ENCODE data around the gene ANKRD13B. TPM values are rescaled to one million over a fixed set of nuclear protein-coding genes. Genes with fewer than 3 reads are reported as not detected.

ANKRD13B gene
- total RNA-seq, 3 donors from 2014 or later (not counting 1 experiment from before 2014, with no cell fraction given): 2.3 to 6.6 (median 4.0) TPM

GRCh38 chr17:29569245-29569950, 23.5 kb upstream of the ANKRD13B start:
- H3K9me3 ChIP-seq (ENCODE audit: control insufficient read depth, insufficient read depth, low read length): no peaks in the 10 kb centered on the region
- Mint-ChIP-seq H3K9me3 (no peaks in the 10 kb centered on the region), H3K4me3 (peak overlapping the region; percentile 80), H3K27me3 (ENCODE audit: low read depth in 2 of 2) (no peaks in the 10 kb centered on the region), H3K4me1 (peaks cover 32 to 40% of the 10 kb centered on the region in 2 donors), H3K36me3 (no peaks in the 10 kb centered on the region), H3K27ac (peak overlapping the region; percentile 51 to 93)
- DNase-seq: no peak
- 67% methylated on average over 12 of the region's 14 CpGs for WGBS (ENCODE audit: insufficient coverage)
- H3K27ac ChIP-seq (ENCODE audit: low read length): peak overlapping the region; percentile 75
- H3K36me3 ChIP-seq (ENCODE audit: control insufficient read depth, insufficient read depth, low read length): peaks cover 7% of the 10 kb centered on the region
- H3K4me3 ChIP-seq (ENCODE audit: low read length): peak overlapping the region; percentile 75
- peaks cover 41% of the 10 kb centered on the region for H3K4me1 ChIP-seq (ENCODE audit: control insufficient read depth, insufficient read depth, low read length)
- intact Hi-C loops (cut with micrococcal nuclease): loop anchor here (2.0 to 10.0 kb wide), 2 partner anchors 19 to 45 kb away; partner anchors contain the start of gene GIT1
- TF ChIP-seq, protein P1, sequence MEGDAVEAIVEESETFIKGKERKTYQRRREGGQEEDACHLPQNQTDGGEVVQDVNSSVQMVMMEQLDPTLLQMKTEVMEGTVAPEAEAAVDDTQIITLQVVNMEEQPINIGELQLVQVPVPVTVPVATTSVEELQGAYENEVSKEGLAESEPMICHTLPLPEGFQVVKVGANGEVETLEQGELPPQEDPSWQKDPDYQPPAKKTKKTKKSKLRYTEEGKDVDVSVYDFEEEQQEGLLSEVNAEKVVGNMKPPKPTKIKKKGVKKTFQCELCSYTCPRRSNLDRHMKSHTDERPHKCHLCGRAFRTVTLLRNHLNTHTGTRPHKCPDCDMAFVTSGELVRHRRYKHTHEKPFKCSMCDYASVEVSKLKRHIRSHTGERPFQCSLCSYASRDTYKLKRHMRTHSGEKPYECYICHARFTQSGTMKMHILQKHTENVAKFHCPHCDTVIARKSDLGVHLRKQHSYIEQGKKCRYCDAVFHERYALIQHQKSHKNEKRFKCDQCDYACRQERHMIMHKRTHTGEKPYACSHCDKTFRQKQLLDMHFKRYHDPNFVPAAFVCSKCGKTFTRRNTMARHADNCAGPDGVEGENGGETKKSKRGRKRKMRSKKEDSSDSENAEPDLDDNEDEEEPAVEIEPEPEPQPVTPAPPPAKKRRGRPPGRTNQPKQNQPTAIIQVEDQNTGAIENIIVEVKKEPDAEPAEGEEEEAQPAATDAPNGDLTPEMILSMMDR (IDR thresholded peaks at IDR 0.05): no peak
- no peaks in the 10 kb centered on the region for H3K27me3 ChIP-seq (ENCODE audit: control insufficient read depth, insufficient read depth, low read length)
- ATAC-seq: no peak

- no peak overlapping the region for H3K27ac ChIP-seq (ENCODE audit: low read length)
- H3K4me3 ChIP-seq (ENCODE audit: low read length): no peak overlapping the region
- peaks cover 16% of the 10 kb centered on the region for H3K36me3 ChIP-seq (ENCODE audit: control insufficient read depth, insufficient read depth, low read length)
- TF ChIP-seq, protein P1 (IDR thresholded peaks at IDR 0.05): no peak
- peak overlapping the region; percentile 59 for H3K4me3 Mint-ChIP-seq
- H3K9me3 Mint-ChIP-seq: no peaks in the 10 kb centered on the region
- intact Hi-C loops (cut with micrococcal nuclease): no loop called here
- H3K27me3 ChIP-seq (ENCODE audit: control insufficient read depth, insufficient read depth, low read length): no peaks in the 10 kb centered on the region
- H3K9me3 ChIP-seq (ENCODE audit: control insufficient read depth, insufficient read depth, low read length): no peaks in the 10 kb centered on the region
- H3K36me3 Mint-ChIP-seq: no peaks in the 10 kb centered on the region
- no peak for ATAC-seq
- peaks cover 30% of the 10 kb centered on the region for H3K4me1 ChIP-seq (ENCODE audit: control insufficient read depth, insufficient read depth, low read length)
- no peaks in the 10 kb centered on the region for H3K27me3 Mint-ChIP-seq (ENCODE audit: low read depth in 2 of 2)
- peaks cover 30 to 37% of the 10 kb centered on the region in 2 donors for H3K4me1 Mint-ChIP-seq
- peak overlapping the region in 1 of 2 donors; percentile 30 for H3K27ac Mint-ChIP-seq
- peak in 1 of 2 donors; percentile 1 for DNase-seq
- 97% methylated on average over 7 of the region's 7 CpGs for WGBS (ENCODE audit: insufficient coverage)
These were observed 22.4 kb upstream of the ANKRD13B start for GRCh38 chr17:29570521-29570920.

DNA sequence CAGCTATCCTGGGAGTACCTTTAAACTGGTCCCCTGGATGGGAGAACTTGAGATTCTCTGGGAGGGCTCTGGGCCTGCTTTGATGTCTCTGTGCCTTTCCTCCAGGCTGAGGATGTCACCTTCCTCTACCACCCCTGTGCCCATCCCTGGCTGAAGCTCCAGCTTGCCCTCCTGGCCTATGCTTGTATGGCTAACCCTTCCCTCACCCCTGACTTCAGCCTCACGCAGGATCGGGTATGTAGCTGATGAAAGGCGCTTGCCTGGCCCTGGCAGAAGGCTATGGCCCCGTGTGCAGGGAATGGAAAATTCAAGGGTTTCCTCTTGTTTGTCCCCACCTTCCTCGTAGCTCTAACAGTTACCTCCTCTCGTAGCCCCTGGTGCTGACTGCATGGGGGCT, 21.4 kb upstream of the ANKRD13B start:
- Histone ChIP-seq H3K36me3 (ENCODE audit: control insufficient read depth, insufficient read depth, low read length) (peaks cover 25% of the 10 kb centered on the region), H3K27ac (ENCODE audit: low read length) (no peak overlapping the region), H3K27me3 (ENCODE audit: control insufficient read depth, insufficient read depth, low read length) (no peaks in the 10 kb centered on the region), H3K4me3 (ENCODE audit: low read length) (no peak overlapping the region), H3K9me3 (ENCODE audit: control insufficient read depth, insufficient read depth, low read length) (no peaks in the 10 kb centered on the region), H3K4me1 (ENCODE audit: control insufficient read depth, insufficient read depth, low read length) (peaks cover 25% of the 10 kb centered on the region)
- intact Hi-C loops (cut with micrococcal nuclease): no loop called here
- H3K27me3 Mint-ChIP-seq (ENCODE audit: low read depth in 2 of 2): no peaks in the 10 kb centered on the region
- WGBS (ENCODE audit: insufficient coverage): 96% methylated on average over 6 of the region's 6 CpGs
- no peaks in the 10 kb centered on the region for H3K36me3 Mint-ChIP-seq
- H3K9me3 Mint-ChIP-seq: no peaks in the 10 kb centered on the region
- no peak overlapping the region for H3K27ac Mint-ChIP-seq
- DNase-seq (peak in 1 of 2 donors; percentile 12), ATAC-seq (no peak)
- H3K4me3 Mint-ChIP-seq: peak overlapping the region; percentile 17
- TF ChIP-seq, protein P1 (IDR thresholded peaks at IDR 0.05): no peak
- peaks cover 22 to 30% of the 10 kb centered on the region in 2 donors for H3K4me1 Mint-ChIP-seq

Measured in natural killer cell (primary cell).